Urinary bladder (tissue), 4 donors: Measurements from ENCODE around the gene PPP1R12B. TPM values are rescaled to one million over a fixed set of nuclear protein-coding genes. Genes with fewer than 3 reads are reported as not detected.
"Not testable (repeated sequence)": the region's sequence is repeated elsewhere in the genome, so short reads cannot be mapped to it uniquely, and the experiment has no call there.

ENCODE experiments used
- DNase-seq: peaks from one replicate; pipeline ENCODE4 v3.0.0-alpha.2; 2015; ENCODE audit errors: extremely low spot score
- H3K27ac ChIP-seq: one replicate; pipeline ENCODE4 v1.5.1; 2013; ENCODE audit warnings: low read depth, mild to moderate bottlenecking, moderate library complexity
- H3K36me3 ChIP-seq: one replicate; pipeline ENCODE4 v1.6.1; 2013; ENCODE audit warnings: mild to moderate bottlenecking, moderate library complexity; ENCODE audit not compliant: insufficient read depth
- H3K4me1 ChIP-seq: one replicate; pipeline ENCODE4 v1.6.1; 2013; ENCODE audit warnings: mild to moderate bottlenecking, moderate library complexity; ENCODE audit not compliant: insufficient read depth
- H3K4me3 ChIP-seq: one replicate; pipeline ENCODE4 v1.5.1; 2013; ENCODE audit warnings: low read depth, low read length
- WGBS: extraction: QIAGEN DNeasy Blood & Tissue Kit; methylation state at CpG from one replicate; pipeline ENCODE4 v1.1.7; 2013; 5-methylcytosine and 5-hydroxymethylcytosine counted together
- polyA plus RNA-seq: library from polyadenylated mRNA; stranded (reverse); fragments of 200-250 nt; gene quantifications from one replicate; pipeline ENCODE4 v1.2.3, GENCODE V29; 2013
- total RNA-seq: library from RNA; depleted of rRNA; stranded (reverse); fragments of >200 nt; gene quantifications from one replicate; pipeline ENCODE4 v1.2.3, GENCODE V29; 2014
- donor health status: healthy with polysubstance abuse.
- donor health status: healthy.

PPP1R12B gene
- total and polyA plus RNA-seq, 2 donors: 293 to 352 TPM

DNA sequence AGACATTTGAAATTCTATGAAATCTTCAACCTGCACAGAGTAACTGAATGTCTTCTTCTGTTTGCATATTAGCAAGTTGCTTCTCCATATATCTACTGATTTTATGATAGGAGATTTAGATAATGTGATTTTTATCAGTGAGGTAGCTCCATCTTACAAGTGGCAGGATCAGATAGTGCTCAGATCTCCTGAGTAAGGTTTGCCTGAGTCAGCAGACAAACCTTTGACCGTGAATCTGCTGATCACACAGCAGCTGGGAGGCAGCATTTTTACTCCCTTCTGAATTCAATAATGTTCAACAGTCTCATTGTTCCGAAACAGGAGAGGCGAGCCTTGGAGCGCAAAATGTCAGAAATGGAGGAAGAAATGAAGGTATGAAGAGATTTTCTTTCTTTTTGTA lies 220.3 kb downstream of the PPP1R12B start:
- H3K4me3 ChIP-seq: no peak overlapping the region
- H3K4me1 ChIP-seq: peaks cover 2% of the 10 kb centered on the region
- WGBS: 56% methylated on average over 4 of the region's 4 CpGs
- peaks cover 8% of the 10 kb centered on the region for H3K36me3 ChIP-seq
- peak overlapping the region; percentile 52 for H3K27ac ChIP-seq
- no peak for DNase-seq

DNA sequence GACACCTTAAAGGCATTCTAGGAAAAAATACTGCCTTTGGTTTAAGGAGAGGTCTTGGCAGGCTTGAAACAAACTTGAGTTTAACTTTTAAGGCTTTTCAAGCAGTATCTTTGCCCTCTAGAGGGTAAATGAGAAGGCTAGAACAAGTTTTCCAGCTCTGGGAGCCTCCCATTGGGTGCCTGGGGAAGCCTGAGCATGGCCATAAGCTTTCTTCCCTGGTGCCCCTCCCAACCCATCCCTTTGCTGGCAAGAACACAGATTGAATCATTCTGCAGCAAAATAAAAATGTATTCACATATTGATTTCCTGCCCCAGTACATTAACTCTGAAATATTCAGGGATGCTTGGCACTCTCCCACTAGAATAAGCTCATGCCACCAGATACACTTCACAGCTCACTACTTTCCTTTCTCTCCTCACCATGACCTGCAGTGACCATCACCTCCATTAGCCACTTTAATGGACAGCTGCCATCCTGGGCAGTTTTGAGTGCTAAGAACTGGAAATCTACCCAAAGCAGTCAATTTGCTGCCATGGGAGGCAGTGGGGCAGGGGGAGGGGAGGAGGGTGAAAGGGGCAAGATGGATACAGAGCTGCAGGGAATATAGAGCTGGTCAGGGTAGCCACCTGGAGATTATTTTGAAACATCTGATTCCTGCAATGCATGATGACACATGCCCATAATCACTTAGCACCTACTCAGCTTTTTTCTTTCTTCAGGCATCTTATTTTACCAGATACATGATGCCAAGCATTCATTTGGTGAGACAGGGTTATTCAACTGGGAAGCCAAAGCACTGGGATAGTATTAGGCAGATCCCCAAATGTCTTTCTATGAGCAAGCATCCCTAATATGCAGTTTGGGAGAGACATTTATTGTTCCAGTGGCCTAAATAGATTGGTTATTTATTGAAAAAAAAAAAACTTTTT lies 221.2 kb downstream of the PPP1R12B start:
- H3K4me3 ChIP-seq: no peak overlapping the region
- DNase-seq: no peak
- H3K36me3 ChIP-seq: peaks cover 4% of the 10 kb centered on the region
- peak overlapping the region; percentile 52 for H3K27ac ChIP-seq
- H3K4me1 ChIP-seq: peaks cover 2% of the 10 kb centered on the region

DNA sequence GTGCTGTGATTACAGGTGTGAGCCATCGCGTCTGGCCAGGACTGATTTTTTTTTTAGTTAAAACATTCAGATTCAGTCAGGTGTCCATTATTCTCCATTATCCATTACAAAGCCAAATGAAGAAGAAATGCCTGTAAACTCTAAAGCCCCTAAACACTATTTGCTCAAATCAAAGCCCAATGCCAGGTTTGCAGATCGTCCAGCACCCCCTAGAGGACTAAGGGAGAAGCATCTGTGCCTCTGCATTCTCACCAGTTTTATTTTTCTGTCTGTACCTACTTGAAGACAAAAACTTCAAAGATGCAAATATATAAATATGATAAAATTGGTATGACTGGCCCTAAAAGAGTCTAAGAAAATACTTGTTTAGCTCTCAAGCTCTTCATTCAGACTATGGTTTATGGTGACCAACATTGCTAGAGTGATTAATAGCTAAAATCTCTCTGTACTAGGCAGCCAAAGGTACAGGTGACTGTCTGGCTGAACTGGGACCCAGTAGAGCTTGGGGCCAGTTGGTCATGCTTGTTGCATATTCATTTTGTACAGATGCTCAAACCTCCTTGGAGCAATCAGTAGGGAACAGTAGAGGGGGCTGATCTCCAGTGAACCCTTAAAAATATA lies 223.3 kb downstream of the PPP1R12B start:
- no peak for DNase-seq
- peaks cover 4% of the 10 kb centered on the region for H3K36me3 ChIP-seq
- no peak overlapping the region for H3K4me3 ChIP-seq
- H3K27ac ChIP-seq: no peak overlapping the region
- WGBS: 57% methylated on average over 3 of the region's 3 CpGs
- H3K4me1 ChIP-seq: no peaks in the 10 kb centered on the region

DNA sequence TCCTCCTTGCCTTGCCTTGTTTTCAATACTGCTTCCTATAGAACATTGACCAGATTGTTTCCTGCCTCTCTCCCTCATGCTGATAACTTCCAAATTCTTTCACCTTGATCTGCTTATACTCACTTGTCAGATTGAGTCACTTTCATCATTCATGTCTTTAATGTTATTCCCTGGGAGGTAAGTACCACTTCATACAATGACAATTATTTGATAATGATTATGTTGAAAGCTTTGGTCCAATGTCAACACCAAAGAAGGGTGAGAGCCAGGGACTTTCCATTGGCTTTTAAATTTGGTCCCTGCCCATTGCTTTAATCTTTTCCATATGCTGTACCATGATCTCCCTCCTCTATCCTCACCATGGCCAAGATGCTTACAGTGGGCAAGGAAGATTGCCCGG lies 224.4 kb downstream of the PPP1R12B start:
- no peak overlapping the region for H3K27ac ChIP-seq
- no peak overlapping the region for H3K4me3 ChIP-seq
- no peak for DNase-seq
- WGBS: 77% methylated on average over 1 of the region's 1 CpG
- peaks cover 4% of the 10 kb centered on the region for H3K36me3 ChIP-seq
- no peaks in the 10 kb centered on the region for H3K4me1 ChIP-seq

DNA sequence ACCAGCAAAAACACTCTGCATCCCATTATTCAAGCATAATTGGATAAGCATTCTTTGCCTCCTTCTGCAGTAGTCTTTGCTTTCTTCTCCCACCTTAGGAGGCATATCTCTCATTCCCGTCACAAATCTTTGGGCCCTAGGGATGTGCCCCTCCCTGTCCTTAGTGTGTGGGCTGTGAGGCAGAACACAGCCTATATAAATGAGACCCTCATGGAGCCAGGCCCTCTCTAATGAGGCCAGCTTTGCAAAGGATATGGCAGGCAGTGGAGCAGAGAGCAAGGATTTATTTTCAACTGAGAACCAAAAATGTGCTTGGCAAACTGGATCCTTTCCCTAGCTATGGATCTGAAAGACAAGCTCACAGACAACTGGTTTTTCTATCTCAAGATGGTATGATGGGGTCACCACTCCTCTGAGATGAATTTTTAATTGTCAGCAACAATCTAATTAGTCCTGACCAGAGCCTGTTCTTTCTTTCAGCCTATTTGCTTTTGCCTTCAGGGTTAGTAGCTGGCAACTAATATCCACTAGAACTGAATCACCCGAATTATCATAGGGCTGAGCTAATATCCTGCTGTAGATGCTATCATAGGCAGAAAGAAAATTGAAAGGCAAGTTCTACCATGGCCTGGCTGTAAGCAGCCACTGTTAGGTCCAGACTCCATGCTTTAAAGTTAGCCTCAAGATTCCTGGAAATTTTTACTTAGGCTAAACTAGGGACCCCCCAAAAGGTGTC lies 227.6 kb downstream of the PPP1R12B start:
- H3K36me3 ChIP-seq: no peaks in the 10 kb centered on the region
- 39% methylated on average over 2 of the region's 2 CpGs for WGBS
- peak overlapping the region; percentile 18 for H3K27ac ChIP-seq
- no peak overlapping the region for H3K4me3 ChIP-seq
- no peak for DNase-seq
- no peaks in the 10 kb centered on the region for H3K4me1 ChIP-seq

DNA sequence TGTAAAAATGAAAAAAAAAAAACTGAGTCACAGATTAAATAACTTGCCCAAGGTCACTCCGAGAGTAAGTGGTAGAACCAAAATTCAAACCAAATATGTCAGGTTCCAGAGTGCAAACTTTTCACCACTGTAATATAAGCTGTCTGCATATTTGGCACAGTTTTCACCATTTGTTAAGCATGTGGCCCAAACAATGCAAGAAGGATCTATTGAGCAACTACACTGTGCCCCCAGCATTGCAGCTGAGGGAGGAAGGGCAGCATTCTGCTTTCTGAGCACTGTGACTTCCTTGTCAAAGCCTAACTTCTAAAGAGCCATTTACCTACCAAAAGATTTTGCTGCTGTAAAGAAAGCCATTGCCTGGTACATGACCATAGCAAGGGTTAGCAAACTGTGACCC lies 228.3 kb downstream of the PPP1R12B start:
- no peak for DNase-seq
- H3K4me1 ChIP-seq: no peaks in the 10 kb centered on the region
- H3K27ac ChIP-seq: peak overlapping the region; percentile 26
- WGBS: 45% methylated on average over 1 of the region's 1 CpG
- no peaks in the 10 kb centered on the region for H3K36me3 ChIP-seq
- no peak overlapping the region for H3K4me3 ChIP-seq

DNA sequence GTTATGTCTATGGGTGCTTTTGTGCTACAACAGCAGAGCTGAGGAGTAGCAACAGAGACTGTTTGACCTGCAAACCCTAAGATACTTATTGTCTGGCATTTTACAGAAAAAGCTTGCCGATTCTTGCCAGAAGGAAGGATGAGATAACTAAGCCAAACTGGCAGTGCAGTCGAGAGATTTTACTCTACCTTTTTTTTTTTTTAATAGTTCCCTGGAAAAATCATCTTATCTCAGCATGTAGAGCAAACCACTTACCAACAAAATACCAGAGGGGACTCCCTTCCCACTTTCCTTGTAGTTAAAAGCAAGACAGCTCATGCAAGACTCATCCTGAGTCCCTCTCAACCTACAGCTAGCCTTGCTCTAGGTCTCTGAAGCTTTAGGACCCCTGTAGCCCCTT lies 228.9 kb downstream of the PPP1R12B start:
- Histone ChIP-seq H3K4me3 (no peak overlapping the region), H3K27ac (peak overlapping the region; percentile 38), H3K36me3 (no peaks in the 10 kb centered on the region), H3K4me1 (no peaks in the 10 kb centered on the region)
- no peak for DNase-seq
- 11% methylated on average over 2 of the region's 2 CpGs for WGBS

DNA sequence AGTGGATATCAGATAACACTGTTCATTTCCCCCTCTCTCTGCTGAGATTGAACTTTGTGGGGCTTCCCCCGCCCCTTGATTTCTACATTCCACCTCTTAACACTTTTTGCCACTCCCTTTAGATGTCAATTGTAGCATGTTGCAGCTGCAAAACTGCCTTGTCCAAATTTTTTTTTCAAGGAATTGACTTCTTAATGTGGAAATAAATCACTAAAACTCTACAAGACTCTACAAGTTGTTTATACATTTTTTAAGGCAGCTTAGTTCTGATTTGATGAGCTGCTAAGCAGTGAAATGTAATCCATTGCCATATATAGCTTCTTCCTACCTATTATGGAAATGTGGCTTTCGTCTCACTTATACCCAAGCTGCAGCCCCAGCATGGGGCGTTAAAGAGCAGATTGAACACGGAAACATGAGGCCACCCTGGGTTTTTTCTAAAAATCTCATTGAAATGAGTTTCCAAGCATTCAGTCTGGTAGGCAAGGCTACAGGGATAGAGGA lies 229.6 kb downstream of the PPP1R12B start:
- Histone ChIP-seq H3K4me1 (no peaks in the 10 kb centered on the region), H3K27ac (peak overlapping the region; percentile 53), H3K4me3 (no peak overlapping the region), H3K36me3 (no peaks in the 10 kb centered on the region)
- 16% methylated on average over 4 of the region's 4 CpGs for WGBS
- DNase-seq: peak; percentile 86

DNA sequence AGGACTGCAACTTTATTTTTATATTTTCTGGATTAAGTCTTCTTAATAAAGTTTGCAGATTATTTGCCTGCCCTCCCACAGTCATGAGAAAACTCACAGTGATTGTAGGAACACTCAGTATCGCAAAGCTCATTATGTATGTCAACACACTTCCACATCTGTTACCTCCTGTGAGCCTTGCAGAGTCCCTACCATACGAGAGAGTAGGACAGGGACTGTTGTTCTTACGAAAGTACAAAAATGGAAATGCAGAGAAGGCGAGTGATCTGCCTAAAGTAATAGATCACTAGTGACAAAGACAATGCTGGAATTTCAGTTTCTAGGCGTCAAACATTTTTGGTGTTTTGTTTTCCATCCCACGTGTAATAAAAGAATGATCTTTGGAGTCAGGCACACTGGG lies 230.1 kb downstream of the PPP1R12B start:
- Histone ChIP-seq H3K4me1 (no peaks in the 10 kb centered on the region), H3K36me3 (no peaks in the 10 kb centered on the region), H3K27ac (peak overlapping the region; percentile 53), H3K4me3 (no peak overlapping the region)
- no peak for DNase-seq
- 34% methylated on average over 6 of the region's 6 CpGs for WGBS

DNA sequence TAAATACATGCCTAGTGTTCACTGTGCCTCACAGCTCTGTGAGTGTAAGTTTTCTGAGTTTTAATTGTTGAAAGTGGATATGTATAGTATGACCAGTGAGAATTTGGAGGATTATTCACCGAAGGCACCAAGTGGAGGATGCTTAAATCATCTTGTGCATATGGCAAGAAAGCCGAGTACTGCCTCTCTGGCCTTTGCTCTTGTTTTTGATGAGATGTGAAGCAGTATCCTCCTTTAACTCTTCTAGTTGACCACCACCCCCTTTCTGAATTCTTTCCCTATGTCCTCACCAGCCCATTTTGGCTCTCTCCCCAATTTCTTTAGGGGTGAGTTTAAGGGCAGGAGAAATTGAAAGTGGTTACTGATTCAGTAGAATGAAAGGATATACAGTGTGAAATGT lies 231.3 kb downstream of the PPP1R12B start:
- peak; percentile 66 for DNase-seq
- H3K4me1 ChIP-seq: no peaks in the 10 kb centered on the region
- H3K27ac ChIP-seq: peak overlapping the region; percentile 51
- no peak overlapping the region for H3K4me3 ChIP-seq
- H3K36me3 ChIP-seq: no peaks in the 10 kb centered on the region
- 30% methylated on average over 2 of the region's 2 CpGs for WGBS

DNA sequence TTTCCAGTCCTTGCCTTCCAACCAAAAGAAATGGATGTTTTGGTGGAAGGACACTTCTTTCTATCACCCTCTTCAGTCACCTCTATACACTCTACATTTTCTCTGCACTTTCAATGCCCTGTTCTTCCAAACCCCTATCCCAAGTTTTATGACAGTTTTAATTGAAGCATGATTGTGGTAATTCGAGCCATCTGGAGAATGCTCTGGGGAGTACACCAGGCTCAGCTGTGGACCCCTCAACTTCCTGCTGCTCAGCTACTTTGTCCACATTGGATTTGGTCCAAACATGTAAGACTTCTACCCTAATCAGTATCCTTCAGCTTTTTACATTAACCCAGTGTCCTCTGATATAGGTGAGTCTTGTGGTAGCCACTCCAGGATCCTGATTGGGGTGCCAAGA lies 232.1 kb downstream of the PPP1R12B start:
- H3K4me1 ChIP-seq: no peaks in the 10 kb centered on the region
- no peaks in the 10 kb centered on the region for H3K36me3 ChIP-seq
- H3K4me3 ChIP-seq: no peak overlapping the region
- no peak for DNase-seq
- H3K27ac ChIP-seq: no peak overlapping the region
- WGBS: 46% methylated on average over 1 of the region's 1 CpG

DNA sequence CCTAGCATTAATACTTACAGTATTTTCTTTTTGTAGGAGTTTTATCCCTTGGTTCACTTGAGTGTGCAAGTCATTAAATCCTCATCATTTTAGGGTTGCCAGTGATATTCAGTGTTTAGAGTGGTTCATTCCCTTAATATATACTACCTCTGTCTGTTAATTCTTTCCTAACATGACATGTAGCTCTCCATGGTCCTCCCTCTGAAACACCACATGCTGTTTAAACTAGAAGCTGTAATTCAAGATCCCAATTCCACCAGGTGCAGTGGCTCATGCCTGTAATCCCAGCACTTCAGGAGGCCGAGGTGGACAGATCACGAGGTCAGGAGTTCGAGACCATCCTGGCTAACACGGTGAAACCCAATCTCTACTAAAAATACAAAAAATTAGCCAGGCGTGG lies 233.9 kb downstream of the PPP1R12B start:
- not testable (repeated sequence) for H3K4me3 ChIP-seq, H3K36me3 ChIP-seq, H3K27ac ChIP-seq, H3K4me1 ChIP-seq, DNase-seq
- 85% methylated on average over 5 of the region's 5 CpGs for WGBS

DNA sequence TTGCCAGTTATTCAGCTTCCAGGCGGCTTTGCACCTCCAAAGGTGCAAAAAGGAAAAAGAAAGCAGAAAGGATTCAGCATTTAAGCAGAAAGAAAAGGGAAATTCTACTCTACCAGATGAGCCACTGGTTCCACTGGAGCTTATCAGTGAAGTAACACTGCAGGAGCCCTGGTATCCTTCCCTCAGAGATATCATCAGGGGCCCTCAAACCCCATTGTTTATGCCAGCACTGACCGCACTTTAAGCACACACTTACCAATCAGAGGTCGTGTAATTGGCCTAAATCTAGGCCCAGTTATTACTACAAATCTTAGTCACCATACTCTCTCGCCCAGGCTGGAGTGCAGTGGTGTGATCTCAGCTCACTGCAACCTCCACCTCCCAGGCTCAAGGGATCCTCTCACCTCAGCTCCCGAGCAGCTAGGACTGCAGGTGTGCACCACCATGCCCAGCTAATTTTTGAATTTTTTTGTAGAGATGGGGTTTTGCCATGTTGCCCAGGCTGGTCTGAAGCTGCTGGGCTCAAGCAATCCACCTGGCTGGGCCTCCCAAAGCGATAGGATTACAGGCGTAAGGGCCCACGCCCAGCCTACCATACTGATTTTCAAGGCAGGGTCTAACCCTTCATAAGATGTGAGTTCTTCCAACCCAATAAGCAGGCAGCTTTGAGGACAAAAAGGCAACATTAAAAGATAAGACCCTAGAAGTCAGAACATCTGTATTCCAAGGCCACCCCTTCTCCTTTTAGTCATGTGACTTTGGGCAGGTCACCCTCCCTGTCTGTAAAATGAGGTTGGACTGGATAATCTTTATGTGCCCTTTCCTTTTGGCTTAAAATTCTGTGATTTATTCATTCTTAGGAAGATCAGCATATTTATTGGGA lies 236.4 kb downstream of the PPP1R12B start:
- Histone ChIP-seq H3K27ac (peak overlapping the region; percentile 16), H3K4me1 (no peaks in the 10 kb centered on the region), H3K36me3 (no peaks in the 10 kb centered on the region), H3K4me3 (no peak overlapping the region)
- 74% methylated on average over 8 of the region's 8 CpGs for WGBS
- no peak for DNase-seq
